GM13977 (cell line): ENCODE data around the gene MX1.
A peak's percentile ranks its signal among the peaks of the same experiment; 100 is the strongest.

Experiments used
- DNase-seq: peaks from one replicate; pipeline ENCODE4 v3.0.0; 2012; ENCODE audit warnings: low spot score
- in situ Hi-C: fragments of 300-500 bp; cut with MboI; formaldehyde crosslinking; loops from one replicate; pipeline ENCODE4 v1.12.0; 2022; ENCODE audit warnings: low sequenced_read_pairs, low pct_unique_long_range_greater_than_20kb, mixed read lengths, inconsistent platforms; ENCODE audit not compliant: unreplicated experiment
- TF ChIP-seq, protein P1 (sequence below): IDR thresholded peaks from 2 replicates; pipeline ENCODE4 v1.5.1; 2012; ENCODE audit warnings: mild to moderate bottlenecking, control low read depth; ENCODE audit not compliant: insufficient read depth; ENCODE audit errors: extremely low read depth, missing control alignments

MX1 gene

GRCh38 chr21:41431788-41432548 is 5.9 kb downstream of the MX1 start:
- peak; percentile 80 for DNase-seq

DNA sequence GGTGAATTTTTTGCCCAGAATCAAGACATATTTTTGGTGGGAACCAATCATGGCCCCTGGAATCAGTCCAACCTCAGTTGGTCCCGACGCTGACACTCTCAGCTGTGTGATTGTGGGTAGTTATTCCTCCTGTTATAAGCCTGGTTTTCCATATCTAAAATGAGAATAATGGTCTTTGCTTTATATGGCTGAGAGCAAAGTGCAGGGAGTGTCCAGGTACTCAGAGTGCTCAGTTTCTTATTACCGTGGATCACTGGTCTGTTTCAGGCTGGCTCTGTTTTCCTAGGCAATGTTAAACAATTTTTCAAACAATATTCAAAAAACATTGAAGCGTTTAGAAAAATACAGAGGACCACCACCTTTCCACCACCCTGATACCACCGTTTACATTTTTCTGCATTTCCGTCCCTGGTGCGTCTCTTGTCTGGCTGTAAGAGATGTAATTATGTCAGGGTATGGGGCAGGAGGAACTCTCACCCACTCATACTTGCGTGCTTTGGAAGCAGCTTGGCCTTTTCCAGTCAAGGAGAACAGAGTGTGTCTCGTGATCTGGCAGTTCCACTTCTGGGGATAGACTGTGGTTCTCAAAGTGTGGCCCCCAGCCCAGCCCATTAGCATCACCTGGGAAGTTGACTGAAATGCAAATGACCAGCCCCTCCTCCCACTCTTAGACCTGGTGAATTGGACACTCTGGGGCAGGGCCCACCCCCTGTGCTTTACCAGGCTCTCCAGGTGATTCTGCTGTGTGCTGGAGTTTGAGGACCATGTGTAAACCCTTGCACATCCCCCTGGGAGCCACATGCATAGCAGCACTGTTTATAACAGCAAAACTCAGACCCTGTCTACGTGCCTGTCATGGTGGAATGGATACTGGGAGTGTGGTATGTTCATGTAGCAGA is 6.8 kb downstream of the MX1 start:
- in situ Hi-C loops, result no loop called here
- TF ChIP-seq, protein P1, sequence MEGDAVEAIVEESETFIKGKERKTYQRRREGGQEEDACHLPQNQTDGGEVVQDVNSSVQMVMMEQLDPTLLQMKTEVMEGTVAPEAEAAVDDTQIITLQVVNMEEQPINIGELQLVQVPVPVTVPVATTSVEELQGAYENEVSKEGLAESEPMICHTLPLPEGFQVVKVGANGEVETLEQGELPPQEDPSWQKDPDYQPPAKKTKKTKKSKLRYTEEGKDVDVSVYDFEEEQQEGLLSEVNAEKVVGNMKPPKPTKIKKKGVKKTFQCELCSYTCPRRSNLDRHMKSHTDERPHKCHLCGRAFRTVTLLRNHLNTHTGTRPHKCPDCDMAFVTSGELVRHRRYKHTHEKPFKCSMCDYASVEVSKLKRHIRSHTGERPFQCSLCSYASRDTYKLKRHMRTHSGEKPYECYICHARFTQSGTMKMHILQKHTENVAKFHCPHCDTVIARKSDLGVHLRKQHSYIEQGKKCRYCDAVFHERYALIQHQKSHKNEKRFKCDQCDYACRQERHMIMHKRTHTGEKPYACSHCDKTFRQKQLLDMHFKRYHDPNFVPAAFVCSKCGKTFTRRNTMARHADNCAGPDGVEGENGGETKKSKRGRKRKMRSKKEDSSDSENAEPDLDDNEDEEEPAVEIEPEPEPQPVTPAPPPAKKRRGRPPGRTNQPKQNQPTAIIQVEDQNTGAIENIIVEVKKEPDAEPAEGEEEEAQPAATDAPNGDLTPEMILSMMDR, result no peak
- no peak for DNase-seq

More at GRCh38 chr21:41431788-41432548, 5.9 kb downstream of the MX1 start:
- TF ChIP-seq, protein P1, result no peak
- in situ Hi-C loops, result no loop called here

GRCh38 chr21:41433566-41433965 is 7.5 kb downstream of the MX1 start:
- no peak for DNase-seq
- TF ChIP-seq, protein P1, result no peak
- in situ Hi-C loops, result no loop called here

DNA sequence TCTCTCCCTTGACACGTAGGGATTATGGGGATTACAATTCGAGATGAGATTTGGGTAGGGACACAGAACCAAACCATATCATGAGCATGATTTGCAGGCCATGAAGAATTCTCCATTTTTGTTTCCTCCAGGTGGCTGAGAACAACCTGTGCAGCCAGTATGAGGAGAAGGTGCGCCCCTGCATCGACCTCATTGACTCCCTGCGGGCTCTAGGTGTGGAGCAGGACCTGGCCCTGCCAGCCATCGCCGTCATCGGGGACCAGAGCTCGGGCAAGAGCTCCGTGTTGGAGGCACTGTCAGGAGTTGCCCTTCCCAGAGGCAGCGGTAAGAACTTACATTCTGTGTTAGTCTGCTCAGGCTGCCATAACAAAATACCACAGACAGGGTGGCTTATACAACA is 9.7 kb downstream of the MX1 start:
- in situ Hi-C loops, result no loop called here
- DNase-seq, result no peak
- TF ChIP-seq, protein P1, result no peak

- TF ChIP-seq, protein P1, result no peak
- in situ Hi-C loops, result no loop called here
These were observed 11.7 kb downstream of the MX1 start for GRCh38 chr21:41437729-41438128.

DNA sequence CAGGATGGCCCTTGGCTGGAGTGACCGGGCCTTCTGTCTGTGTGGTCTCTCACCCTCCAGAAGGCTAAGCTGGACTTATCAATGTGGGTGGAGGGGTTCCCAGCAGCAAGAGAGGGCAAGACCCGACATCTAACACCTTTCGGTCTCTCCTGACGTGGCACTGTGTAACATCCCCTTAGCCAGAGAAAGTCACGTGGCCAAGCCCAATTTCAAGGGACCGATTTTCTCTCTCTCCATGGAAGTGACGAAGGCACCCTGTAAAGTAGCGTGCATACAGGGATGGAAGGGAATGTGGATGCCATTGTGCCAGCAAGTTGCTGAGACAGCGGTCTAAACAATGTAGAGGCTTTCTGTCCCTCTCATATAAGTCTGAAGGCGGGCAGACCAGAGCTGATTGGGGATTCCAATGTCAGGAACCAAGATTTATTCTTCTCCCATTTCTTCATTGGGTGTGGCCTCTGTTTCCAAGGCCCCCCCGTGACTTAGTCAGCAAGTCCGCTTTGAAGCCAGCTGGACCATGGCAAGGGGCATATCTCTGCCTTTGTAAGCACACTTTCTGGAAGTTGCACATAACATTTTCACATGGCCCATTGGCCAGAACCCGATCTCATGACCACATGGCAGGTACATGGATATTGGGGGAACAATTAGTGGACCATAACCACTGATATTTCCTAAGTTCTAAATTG is 12.5 kb downstream of the MX1 start:
- in situ Hi-C loops, result no loop called here
- no peak for DNase-seq
- TF ChIP-seq, protein P1, result no peak

More at GRCh38 chr21:41437729-41438128, 11.7 kb downstream of the MX1 start:
- DNase-seq, result no peak
